ENCODE results near the gene TRABD2B.
A peak's percentile ranks its signal among the peaks of the same experiment; 100 is the strongest.

Gene TRABD2B

DNA sequence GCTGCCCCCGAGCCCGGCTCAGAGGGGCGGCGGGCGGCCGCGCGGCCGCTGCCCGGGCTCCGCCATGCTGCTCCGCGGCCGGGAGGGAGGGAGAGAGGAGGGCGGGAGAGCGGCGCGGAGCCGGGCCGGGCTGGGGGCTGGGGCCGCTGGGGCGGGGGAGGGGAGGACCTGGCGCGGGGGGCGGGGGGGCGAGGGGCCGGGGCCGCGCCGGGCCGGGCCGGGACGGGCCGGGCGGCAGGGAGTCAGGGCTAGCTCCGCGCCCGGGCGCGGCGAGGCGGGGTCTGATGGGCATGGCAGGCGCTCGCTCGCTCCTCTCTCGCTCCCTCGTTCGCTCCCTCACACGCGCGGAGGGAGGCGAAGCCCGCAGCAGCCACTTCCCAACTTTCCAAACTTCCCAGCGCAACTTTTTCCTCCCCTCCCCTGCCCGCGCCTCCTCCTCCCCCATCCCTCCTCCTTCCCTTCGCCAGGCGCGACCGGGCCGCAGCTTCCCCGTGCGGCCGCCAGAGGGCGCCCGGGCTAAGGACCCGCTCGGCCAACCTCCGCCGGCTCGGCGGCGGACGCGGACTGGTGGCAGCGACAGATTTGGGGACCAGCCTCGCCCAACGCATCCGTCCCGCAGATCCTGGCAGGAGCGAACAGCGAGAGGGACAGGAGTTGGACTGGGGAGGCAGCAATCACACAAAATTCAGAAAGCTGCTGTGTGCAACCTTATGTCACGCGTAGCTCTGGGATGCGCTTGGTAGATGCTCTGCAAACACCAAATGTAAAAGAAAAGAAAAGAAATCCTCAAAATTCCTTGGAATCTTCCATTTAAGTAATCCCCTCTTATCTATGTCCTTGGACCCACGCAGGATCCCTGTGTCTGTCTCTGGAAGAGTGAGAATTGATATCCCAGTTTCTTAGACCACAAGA, at the start of gene TRABD2B:
TRABD2B (minus strand) TSS at position 97 of the 912 bp plus-strand sequence.
- Histone ChIP-seq H3K27me3 (ENCODE audit: low read depth) (peaks cover 8% of the 10 kb centered on the region; the same call in 1 of the 2 replicates), H3K4me3 (peak within 1 kb of the TSS; percentile 43), H3K9me3 (no peaks in the 10 kb centered on the region), H3K4me1 (no peaks in the 10 kb centered on the region; the same call in 1 of the 2 replicates), H3K36me3 (replicated peaks) (no peaks in the 10 kb centered on the region)
- DNase-seq (ENCODE audit: low spot score in 2 of 2): peak; percentile 73 to 88
- in situ Hi-C loops (cut with MboI; ENCODE audit: low sequenced_read_pairs): no loop called here

DNA sequence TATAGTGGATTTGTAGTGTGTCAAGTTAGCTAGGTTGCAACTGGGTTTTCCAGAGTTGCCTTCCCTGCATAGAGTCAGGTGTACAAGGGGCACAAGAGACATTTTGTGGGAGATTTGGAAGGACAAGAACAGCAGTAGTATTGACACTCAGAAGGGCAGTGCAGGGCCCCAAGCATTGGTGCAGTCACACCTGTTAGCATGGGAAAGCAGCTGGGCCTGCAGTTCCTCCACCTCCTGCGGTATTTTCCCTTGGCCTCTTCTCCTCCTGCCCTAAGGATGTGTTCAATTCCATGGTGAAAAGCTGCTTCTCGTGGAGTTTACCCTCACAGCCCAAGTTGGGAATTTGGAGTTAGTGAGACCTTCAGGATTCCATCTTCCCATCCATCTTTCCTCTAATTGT, 47.1 kb upstream of the TRABD2B start:
- no peaks in the 10 kb centered on the region for H3K27me3 ChIP-seq (ENCODE audit: low read depth)
- no peaks in the 10 kb centered on the region for H3K36me3 ChIP-seq (replicated peaks)
- no peaks in the 10 kb centered on the region for H3K4me1 ChIP-seq
- in situ Hi-C loops (cut with MboI; ENCODE audit: low sequenced_read_pairs): no loop called here
- H3K9me3 ChIP-seq: no peaks in the 10 kb centered on the region
- no peak for DNase-seq (ENCODE audit: low spot score in 2 of 2)
- H3K4me3 ChIP-seq: no peak overlapping the region

DNA sequence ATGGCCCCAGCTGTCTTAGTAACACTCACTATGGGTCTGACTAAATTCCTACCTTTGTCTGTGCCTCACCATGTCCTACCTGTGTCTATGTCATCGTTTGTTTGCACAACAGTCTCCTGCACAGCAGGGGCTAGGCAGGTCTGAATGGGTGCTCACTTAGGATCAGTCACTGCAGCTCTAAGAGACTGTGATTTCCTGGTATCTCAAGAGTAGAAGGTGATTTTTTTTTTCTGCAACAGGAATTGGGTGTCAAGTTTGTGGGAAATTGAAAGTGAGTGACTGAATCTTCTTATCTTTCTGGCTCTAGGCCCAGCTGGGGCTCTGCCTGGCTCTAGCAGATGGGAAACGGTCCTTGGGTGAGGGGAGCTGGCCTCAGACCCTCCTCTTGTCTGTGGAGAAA, 46.4 kb upstream of the TRABD2B start:
- Histone ChIP-seq H3K9me3 (no peaks in the 10 kb centered on the region), H3K36me3 (replicated peaks) (no peaks in the 10 kb centered on the region), H3K4me1 (no peaks in the 10 kb centered on the region), H3K27me3 (ENCODE audit: low read depth) (0 out of 2 replicates have a peak, but pooled peaks cover 2% of the 10 kb centered on the region), H3K4me3 (no peak overlapping the region)
- in situ Hi-C loops (cut with MboI; ENCODE audit: low sequenced_read_pairs): no loop called here
- DNase-seq (ENCODE audit: low spot score in 2 of 2): no peak

DNA sequence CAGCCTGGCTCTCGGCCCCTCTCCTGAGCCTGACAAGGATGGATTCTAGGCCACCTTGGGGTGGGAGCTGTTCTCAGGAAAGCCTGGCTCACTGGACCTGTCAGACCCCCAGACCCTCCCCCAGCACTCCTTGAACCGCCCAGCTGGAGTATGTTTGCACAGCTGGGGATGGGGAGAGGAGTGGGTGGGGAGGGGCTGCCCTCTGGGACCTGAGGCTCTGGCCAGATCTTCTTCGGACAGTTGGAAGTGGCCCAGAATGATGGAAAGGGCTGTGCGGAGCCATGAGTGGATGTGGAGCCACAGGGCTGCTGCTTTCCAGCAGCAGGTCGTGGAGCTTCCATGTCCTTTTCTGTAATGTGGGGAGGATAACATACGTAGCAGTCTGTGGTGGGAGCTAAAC, 43.0 kb upstream of the TRABD2B start:
- Histone ChIP-seq H3K4me1 (no peaks in the 10 kb centered on the region), H3K4me3 (no peak overlapping the region), H3K27me3 (ENCODE audit: low read depth) (0 out of 2 replicates have a peak, but pooled peaks cover 2% of the 10 kb centered on the region), H3K36me3 (replicated peaks) (no peaks in the 10 kb centered on the region), H3K9me3 (no peaks in the 10 kb centered on the region)
- no peak for DNase-seq (ENCODE audit: low spot score in 2 of 2)
- in situ Hi-C loops (cut with MboI; ENCODE audit: low sequenced_read_pairs): no loop called here

DNA sequence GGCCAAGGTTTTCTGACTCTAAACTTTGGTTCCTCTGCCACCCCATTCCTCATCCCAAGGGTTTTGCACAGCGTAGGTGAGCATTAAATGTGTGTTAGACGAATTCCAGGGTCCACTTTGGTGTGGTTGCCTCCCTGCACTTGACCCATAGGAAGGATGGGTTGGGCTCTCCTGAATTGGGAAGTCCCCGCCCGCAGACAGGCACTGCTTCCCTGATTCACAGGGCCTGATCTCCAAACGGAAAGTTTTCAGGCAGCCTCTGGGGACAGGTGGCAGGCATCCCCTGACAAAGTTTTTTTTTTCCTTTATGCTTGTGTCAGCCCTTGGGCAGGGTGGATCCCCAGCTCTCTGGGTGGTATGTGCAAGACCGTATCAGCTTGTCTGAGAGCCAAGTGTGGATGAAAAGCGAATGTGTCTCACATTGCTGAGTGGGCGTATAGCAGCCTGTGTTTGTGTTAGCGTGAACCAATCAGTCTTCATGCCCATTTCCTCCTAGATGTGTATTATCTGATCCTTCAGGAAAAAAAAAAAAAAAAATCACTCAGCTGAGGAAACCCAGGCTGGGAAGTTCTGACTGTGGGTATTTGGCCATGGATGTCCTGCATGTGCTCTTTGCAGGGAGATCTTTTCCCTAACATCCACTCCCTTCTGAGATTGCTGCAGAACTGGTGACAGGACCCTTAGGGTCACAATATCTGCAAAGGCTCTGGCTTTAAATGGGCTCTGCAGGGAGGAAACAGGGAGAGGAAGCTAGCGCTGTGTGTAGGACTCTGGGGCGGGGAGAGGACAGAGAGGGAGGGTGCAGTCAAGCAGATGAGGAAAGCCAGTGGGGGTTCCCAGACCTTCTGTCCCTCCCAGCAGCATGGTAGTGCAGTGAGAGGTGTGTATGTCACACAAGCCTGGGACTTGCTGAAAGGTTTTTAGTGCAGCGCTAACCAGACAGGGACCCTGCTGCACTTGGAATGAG, 42.2 kb upstream of the TRABD2B start:
- DNase-seq (ENCODE audit: low spot score in 2 of 2): no peak
- H3K4me1 ChIP-seq: no peaks in the 10 kb centered on the region
- in situ Hi-C loops (cut with MboI; ENCODE audit: low sequenced_read_pairs): no loop called here
- no peak overlapping the region for H3K4me3 ChIP-seq
- H3K36me3 ChIP-seq (replicated peaks): no peaks in the 10 kb centered on the region
- H3K27me3 ChIP-seq (ENCODE audit: low read depth): 0 out of 2 replicates have a peak, but pooled peaks cover 2% of the 10 kb centered on the region
- H3K9me3 ChIP-seq: no peaks in the 10 kb centered on the region

DNA sequence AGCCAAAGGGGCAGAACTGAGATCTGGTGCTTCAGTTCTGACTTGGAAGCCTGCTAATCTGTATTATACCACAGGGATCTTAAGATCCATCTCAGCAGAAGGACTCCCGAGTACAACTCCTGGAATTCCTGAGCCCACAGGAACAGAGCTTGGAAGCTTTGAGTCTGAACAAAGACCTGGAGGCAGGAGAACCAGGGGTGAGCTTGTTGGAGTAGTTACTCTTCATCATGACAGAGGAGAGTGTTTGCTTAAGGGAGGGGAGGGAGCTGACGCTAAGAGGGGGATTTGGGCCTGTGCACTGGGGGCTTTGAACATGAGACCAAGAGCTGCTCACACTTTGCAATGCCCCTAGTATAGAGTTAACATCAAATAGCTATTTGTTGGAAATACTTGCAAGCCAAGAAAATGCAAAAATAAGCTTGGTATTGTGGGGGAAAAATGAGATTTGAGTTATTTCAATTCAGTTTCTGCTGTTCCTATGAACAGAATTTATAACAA, 41.1 kb upstream of the TRABD2B start:
- Histone ChIP-seq H3K27me3 (ENCODE audit: low read depth) (0 out of 2 replicates have a peak, but pooled peaks cover 2% of the 10 kb centered on the region), H3K36me3 (replicated peaks) (no peaks in the 10 kb centered on the region), H3K9me3 (no peaks in the 10 kb centered on the region), H3K4me1 (no peaks in the 10 kb centered on the region), H3K4me3 (no peak overlapping the region)
- no peak for DNase-seq (ENCODE audit: low spot score in 2 of 2)
- in situ Hi-C loops (cut with MboI; ENCODE audit: low sequenced_read_pairs): no loop called here

DNA sequence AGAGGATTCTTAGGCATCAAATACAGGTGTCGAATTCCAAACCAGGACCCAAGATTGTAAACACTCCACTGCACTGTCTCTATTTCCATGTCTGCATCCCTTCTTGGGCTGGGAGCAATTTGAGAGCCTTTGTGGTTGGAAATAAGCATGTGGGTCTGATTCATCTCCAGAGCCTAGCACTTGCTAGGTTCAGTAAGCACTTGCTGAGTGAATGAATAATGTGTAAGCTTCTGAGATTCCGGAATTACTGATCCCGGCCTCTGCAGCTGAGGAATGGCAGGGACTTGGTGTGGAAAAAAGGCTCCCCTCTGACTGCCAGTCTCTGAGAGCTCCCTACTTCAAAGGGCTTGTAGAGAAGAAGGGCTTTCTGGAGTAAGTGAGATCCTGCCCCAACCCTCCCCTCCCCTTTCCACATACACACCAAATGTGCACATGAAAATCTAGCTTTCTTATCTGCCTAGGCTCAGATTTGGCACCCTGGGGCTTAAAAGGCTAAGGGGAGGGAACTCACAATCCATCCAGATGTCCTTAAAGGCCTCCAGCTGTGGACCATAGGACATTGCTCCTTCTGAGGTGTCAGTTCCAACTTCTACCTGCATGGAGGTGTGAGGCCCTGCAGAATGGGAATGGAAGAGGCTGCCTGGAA, 39.6 kb upstream of the TRABD2B start:
- Histone ChIP-seq H3K36me3 (replicated peaks) (no peaks in the 10 kb centered on the region), H3K9me3 (no peaks in the 10 kb centered on the region), H3K27me3 (ENCODE audit: low read depth) (0 out of 2 replicates have a peak, but pooled peaks cover 2% of the 10 kb centered on the region), H3K4me1 (no peaks in the 10 kb centered on the region), H3K4me3 (no peak overlapping the region)
- in situ Hi-C loops (cut with MboI; ENCODE audit: low sequenced_read_pairs): no loop called here
- DNase-seq (ENCODE audit: low spot score in 2 of 2): no peak

DNA sequence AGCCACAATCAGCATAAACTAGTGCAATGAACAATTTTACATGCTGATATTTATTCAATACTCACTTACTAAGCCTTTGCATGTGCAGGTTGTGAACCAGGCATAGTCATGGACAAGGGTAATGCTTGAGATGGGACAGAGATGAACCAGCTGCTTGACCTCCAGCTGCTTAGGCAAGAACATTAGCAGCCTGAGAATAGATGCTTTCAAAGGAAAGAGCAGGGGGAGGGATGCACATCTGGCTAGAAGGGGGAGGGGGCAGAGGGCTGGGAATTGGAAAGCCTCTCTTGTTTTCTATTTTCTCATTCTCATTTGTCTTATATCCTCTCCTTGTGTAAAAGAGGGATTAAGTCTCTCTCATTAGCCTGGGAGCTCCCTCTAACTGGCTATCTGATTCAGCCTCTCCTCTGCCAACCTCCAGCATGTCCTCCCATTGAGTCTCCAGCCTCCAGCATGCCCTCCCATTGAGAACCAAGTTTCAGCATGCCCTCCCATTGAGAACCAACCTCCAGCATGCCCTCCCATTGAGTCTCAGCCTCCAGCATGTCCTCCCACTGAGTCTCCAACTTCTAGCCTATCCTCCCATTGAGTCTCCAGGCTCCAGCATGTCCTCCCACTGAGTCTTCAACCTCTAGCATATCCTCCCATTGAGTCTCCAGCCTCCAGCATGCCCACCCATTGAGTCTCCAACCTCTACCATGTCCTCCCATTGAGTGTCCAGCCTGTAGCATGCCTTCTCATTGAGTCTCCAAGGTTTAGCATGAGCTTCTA, 38.4 kb upstream of the TRABD2B start:
- 0 out of 2 replicates have a peak, but pooled peaks cover 2% of the 10 kb centered on the region for H3K27me3 ChIP-seq (ENCODE audit: low read depth)
- H3K4me3 ChIP-seq: no peak overlapping the region
- in situ Hi-C loops (cut with MboI; ENCODE audit: low sequenced_read_pairs): no loop called here
- H3K36me3 ChIP-seq (replicated peaks): no peaks in the 10 kb centered on the region
- no peaks in the 10 kb centered on the region for H3K4me1 ChIP-seq
- no peaks in the 10 kb centered on the region for H3K9me3 ChIP-seq
- DNase-seq (ENCODE audit: low spot score in 2 of 2): no peak

DNA sequence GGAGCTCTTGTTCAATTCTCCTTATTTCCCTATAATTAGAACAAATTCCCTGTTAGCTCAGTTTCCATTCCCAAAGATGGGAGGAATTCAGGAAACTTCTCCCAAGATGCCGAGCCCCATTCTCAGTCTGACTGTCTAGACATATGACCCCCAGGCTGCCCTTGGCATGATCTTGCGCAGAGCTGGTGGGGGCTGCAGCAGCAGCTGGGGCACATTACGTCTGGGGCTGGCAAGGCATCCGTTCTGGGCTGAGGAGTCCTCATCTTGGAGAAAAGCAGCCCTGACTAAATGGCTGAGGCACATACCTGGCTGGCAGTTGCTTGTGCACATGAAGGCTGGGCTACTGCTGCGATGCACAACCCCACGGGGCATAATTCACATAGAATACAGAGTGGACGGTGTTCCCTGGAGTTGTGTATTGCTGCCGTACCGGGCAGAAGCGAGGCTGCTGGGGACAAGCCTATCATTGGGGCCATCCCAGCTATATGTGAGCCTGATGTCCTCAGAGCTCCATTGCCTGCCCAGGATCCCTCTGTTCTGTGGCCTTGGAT, 36.4 kb upstream of the TRABD2B start:
- Histone ChIP-seq H3K9me3 (no peaks in the 10 kb centered on the region), H3K4me1 (no peaks in the 10 kb centered on the region), H3K27me3 (ENCODE audit: low read depth) (no peaks in the 10 kb centered on the region), H3K36me3 (replicated peaks) (no peaks in the 10 kb centered on the region), H3K4me3 (no peak overlapping the region)
- in situ Hi-C loops (cut with MboI; ENCODE audit: low sequenced_read_pairs): no loop called here
- no peak for DNase-seq (ENCODE audit: low spot score in 2 of 2)

DNA sequence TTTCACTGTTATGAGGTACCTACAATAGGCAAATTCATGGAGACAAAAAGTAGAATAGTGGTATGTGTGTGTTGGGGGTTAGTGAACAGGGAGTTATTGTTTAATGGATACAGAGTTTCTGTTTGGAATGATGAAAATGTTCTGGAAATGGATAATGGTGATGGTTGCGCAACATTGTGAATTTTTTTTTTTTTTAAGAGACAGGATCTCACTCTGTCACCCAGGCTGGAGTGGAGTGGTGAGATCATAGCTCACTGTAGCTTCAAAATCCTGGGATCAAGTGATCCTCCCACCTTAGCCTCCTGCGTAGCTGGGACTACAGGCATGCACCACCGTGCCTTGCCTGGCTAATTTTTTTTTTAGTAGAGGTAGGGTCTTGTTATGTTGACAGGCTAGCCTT, 34.5 kb upstream of the TRABD2B start:
- Histone ChIP-seq H3K4me3 (no peak overlapping the region), H3K27me3 (ENCODE audit: low read depth) (no peaks in the 10 kb centered on the region), H3K9me3 (no peaks in the 10 kb centered on the region), H3K36me3 (replicated peaks) (no peaks in the 10 kb centered on the region), H3K4me1 (no peaks in the 10 kb centered on the region)
- in situ Hi-C loops (cut with MboI; ENCODE audit: low sequenced_read_pairs): no loop called here
- DNase-seq (ENCODE audit: low spot score in 2 of 2): no peak

DNA sequence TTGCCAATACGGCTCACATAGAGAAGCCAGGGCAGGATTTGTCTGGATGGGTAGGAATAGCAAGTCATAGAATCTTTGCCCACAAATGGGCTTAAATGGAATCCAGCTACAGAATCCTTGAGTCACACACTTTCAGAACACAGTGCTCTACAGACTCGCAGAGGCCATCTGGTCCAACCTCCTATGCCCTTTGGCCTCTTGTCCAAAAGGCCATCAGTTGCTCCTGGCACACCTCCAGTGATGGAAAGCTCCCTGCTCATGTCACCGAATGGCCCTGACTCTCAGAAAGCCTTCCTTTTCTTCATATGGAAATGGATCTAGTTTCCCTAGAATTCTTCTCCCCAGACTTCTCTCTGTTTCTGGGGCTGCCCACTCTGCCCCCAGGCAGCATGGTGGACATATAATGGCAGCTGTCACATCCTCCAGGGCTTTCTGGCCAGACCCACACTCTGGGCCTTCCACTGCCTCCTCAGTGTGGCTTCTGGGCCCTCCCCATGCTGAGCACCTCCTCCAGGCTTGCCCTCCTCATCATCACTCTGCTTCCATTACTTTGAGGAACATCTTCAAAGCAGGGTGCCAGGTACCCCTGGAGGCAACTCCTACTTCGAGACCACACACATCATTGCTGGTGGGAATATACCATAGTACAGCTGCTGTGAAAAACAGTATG, 33.6 kb upstream of the TRABD2B start:
- Histone ChIP-seq H3K36me3 (replicated peaks) (no peaks in the 10 kb centered on the region), H3K27me3 (ENCODE audit: low read depth) (no peaks in the 10 kb centered on the region), H3K9me3 (no peaks in the 10 kb centered on the region), H3K4me1 (no peaks in the 10 kb centered on the region), H3K4me3 (no peak overlapping the region)
- in situ Hi-C loops (cut with MboI; ENCODE audit: low sequenced_read_pairs): no loop called here
- DNase-seq (ENCODE audit: low spot score in 2 of 2): no peak

DNA sequence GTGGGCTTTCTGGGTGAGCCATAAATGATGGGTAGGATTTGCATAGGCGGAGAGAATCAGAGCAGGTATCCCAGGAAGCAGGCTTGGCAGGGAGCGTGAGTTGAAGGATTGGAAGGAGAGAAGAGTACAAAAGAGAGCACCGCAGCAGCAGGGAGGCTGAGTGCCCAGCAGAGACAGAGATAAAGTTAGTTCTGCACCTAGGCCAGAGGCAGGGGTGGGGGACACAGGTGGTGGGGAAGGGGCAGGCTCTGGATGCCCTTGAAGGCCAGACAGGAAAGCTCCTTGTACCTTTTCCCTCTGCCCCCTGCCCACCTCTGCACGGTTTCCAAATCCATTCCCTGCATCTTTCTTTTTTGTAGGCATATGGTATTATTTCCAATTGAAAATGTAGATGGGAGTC, 33.0 kb upstream of the TRABD2B start:
- H3K4me3 ChIP-seq: no peak overlapping the region
- no peaks in the 10 kb centered on the region for H3K36me3 ChIP-seq (replicated peaks)
- H3K4me1 ChIP-seq: no peaks in the 10 kb centered on the region
- in situ Hi-C loops (cut with MboI; ENCODE audit: low sequenced_read_pairs): no loop called here
- no peaks in the 10 kb centered on the region for H3K27me3 ChIP-seq (ENCODE audit: low read depth)
- no peak for DNase-seq (ENCODE audit: low spot score in 2 of 2)
- H3K9me3 ChIP-seq: no peaks in the 10 kb centered on the region

Measured in HAP-1 (cell line).